HepG2 (cell line): ENCODE results near the gene CDK11B. TPM values are rescaled to one million over a fixed set of nuclear protein-coding genes. Genes with fewer than 3 reads are reported as not detected.

Experiments
- ATRX ChIP-seq: sonication (generic); formaldehyde crosslinking; IDR thresholded peaks from 2 replicates; pipeline ENCODE4 v1.4.0; 2020; ENCODE audit warnings: missing genetic modification reagents, borderline replicate concordance
- BORCS8-MEF2B ChIP-seq: sonication (generic); formaldehyde crosslinking; IDR thresholded peaks from 2 replicates; pipeline ENCODE4 v1.8.0; 2022; ENCODE audit warnings: mild to moderate bottlenecking, missing genetic modification reagents
- EP300 ChIP-seq, 3 experiments: sonication (generic) in 1 of 3; formaldehyde crosslinking in 1 of 3; IDR thresholded peaks; 2 replicates each; pipeline versions ENCODE4 v1.5.1 to v1.6.1; 2011 to 2020; ENCODE audit warnings: low read depth in 2 of 3, low read length in 2 of 3, borderline replicate concordance in 1 of 3, improper control_type of control experiment in 1 of 3, mild to moderate bottlenecking in 1 of 3, missing genetic modification reagents in 1 of 3, moderate library complexity in 1 of 3
- ERF ChIP-seq: IDR thresholded peaks from 2 replicates; pipeline ENCODE4 v1.6.1; 2018; ENCODE audit warnings: missing biosample characterization, missing genetic modification reagents
- GABPA ChIP-seq, 2 experiments: IDR thresholded peaks; 2 replicates each; pipeline ENCODE4 v1.6.1; 2011 to 2016; ENCODE audit warnings: low read depth in 2 of 2, low read length in 1 of 2, missing biosample characterization in 1 of 2, missing genetic modification characterization in 1 of 2
- GATAD2A ChIP-seq: IDR thresholded peaks from 2 replicates; pipeline ENCODE4 v1.6.1; 2016
- GTF2F1 ChIP-seq: fragments of 150-350 bp; IDR thresholded peaks from 2 replicates; pipeline ENCODE4 v1.6.1; 2014; ENCODE audit warnings: low read length
- HNF1B ChIP-seq: sonication (generic); formaldehyde crosslinking; IDR thresholded peaks from 2 replicates; pipeline ENCODE4 v1.5.1; 2020; ENCODE audit warnings: mild to moderate bottlenecking, moderate library complexity, missing genetic modification reagents
- HOXD1 ChIP-seq: sonication (generic); formaldehyde crosslinking; IDR thresholded peaks from 2 replicates; pipeline ENCODE4 v1.5.0; 2020; ENCODE audit warnings: missing genetic modification reagents
- IRF2 ChIP-seq: IDR thresholded peaks from 2 replicates; pipeline ENCODE4 v1.6.1; 2018; ENCODE audit warnings: missing genetic modification reagents, missing compliant biosample characterization
- MLLT10 ChIP-seq: sonication (generic); formaldehyde crosslinking; IDR thresholded peaks from 2 replicates; pipeline ENCODE4 v1.4.0; 2020; ENCODE audit warnings: missing genetic modification reagents
- PHF21A ChIP-seq: sonication (generic); formaldehyde crosslinking; IDR thresholded peaks from 2 replicates; pipeline ENCODE4 v1.5.0; 2020; ENCODE audit warnings: mild to moderate bottlenecking, missing genetic modification reagents
- PTBP1 ChIP-seq: fragments of 200-400 bp; formaldehyde crosslinking; IDR thresholded peaks from 2 replicates; pipeline ENCODE4 v1.6.1; 2018; ENCODE audit warnings: low read length, low read depth; ENCODE audit not compliant: poor library complexity, severe bottlenecking
- SAP130 ChIP-seq: IDR thresholded peaks from 2 replicates; pipeline ENCODE4 v1.6.1; 2016; ENCODE audit warnings: low read depth
- SKI ChIP-seq: fragments of 450-650 bp; IDR thresholded peaks from one replicate; pipeline ENCODE4 v1.6.1; 2018; ENCODE audit warnings: mild to moderate bottlenecking; ENCODE audit not compliant: partially characterized antibody
- SKIL ChIP-seq: sonication (generic); formaldehyde crosslinking; IDR thresholded peaks from 2 replicates; pipeline ENCODE4 v1.8.0; 2022; ENCODE audit warnings: missing genetic modification reagents, mild to moderate bottlenecking, moderate library complexity, borderline replicate concordance
- TGIF2 ChIP-seq: IDR thresholded peaks from 2 replicates; pipeline ENCODE4 v1.6.1; 2016; ENCODE audit warnings: control low read depth, missing compliant biosample characterization
- YEATS4 ChIP-seq: sonication (generic); formaldehyde crosslinking; IDR thresholded peaks from 2 replicates; pipeline ENCODE4 v1.4.0; 2020; ENCODE audit warnings: missing genetic modification reagents, borderline replicate concordance
- ZFY ChIP-seq: sonication (generic); formaldehyde crosslinking; IDR thresholded peaks from 2 replicates; pipeline ENCODE4 v1.4.0; 2020; ENCODE audit warnings: missing genetic modification reagents
- ZNF710 ChIP-seq: sonication (generic); formaldehyde crosslinking; IDR thresholded peaks from 2 replicates; pipeline ENCODE4 v1.5.0; 2020; ENCODE audit warnings: mild to moderate bottlenecking, missing genetic modification reagents, borderline replicate concordance
- ZNF740 ChIP-seq: sonication (generic); formaldehyde crosslinking; IDR thresholded peaks from 2 replicates; pipeline ENCODE4 v1.4.0; 2020; ENCODE audit warnings: missing genetic modification reagents
- ZNF772 ChIP-seq: sonication (generic); formaldehyde crosslinking; IDR thresholded peaks from 2 replicates; pipeline ENCODE4 v1.5.0; 2020; ENCODE audit warnings: mild to moderate bottlenecking, missing genetic modification reagents
- polyA plus RNA-seq, 8 experiments: library from polyadenylated mRNA; depleted of rRNA in 3 of 8; stranded (reverse) in 7 of 8; unstranded in 1 of 8; fragments of >200 nt; fragmentation: Illumina TruSeq in 4 of 8; extraction: Trizol in 4 of 8; gene quantifications; 2 replicates each; pipeline versions ENCODE4 v1.2.1 to v1.2.3, GENCODE V29; 2011 to 2016; ENCODE audit warnings: low read depth in 4 of 8, missing spikeins in 1 of 8, mixed read lengths in 1 of 8; ENCODE audit not compliant: insufficient read depth in 1 of 8
- total RNA-seq, 5 experiments: library from RNA; depleted of rRNA; stranded (reverse); fragments of >200 nt; fragmentation: Illumina TruSeq; extraction: Trizol; gene quantifications; 2 replicates each; pipeline ENCODE4 v1.2.3, GENCODE V29; 2016; ENCODE audit warnings: low read depth in 1 of 5
- TF ChIP-seq, protein P1 (sequence below): IDR thresholded peaks from 2 replicates; pipeline ENCODE4 v1.6.1; 2012; ENCODE audit warnings: inconsistent platforms

The CDK11B gene
- total and polyA plus RNA-seq, 2 of the 13 experiments (the other 11 are each of a cell fraction or from before 2014, with no cell fraction given) = 3.6 to 15.1 TPM

DNA sequence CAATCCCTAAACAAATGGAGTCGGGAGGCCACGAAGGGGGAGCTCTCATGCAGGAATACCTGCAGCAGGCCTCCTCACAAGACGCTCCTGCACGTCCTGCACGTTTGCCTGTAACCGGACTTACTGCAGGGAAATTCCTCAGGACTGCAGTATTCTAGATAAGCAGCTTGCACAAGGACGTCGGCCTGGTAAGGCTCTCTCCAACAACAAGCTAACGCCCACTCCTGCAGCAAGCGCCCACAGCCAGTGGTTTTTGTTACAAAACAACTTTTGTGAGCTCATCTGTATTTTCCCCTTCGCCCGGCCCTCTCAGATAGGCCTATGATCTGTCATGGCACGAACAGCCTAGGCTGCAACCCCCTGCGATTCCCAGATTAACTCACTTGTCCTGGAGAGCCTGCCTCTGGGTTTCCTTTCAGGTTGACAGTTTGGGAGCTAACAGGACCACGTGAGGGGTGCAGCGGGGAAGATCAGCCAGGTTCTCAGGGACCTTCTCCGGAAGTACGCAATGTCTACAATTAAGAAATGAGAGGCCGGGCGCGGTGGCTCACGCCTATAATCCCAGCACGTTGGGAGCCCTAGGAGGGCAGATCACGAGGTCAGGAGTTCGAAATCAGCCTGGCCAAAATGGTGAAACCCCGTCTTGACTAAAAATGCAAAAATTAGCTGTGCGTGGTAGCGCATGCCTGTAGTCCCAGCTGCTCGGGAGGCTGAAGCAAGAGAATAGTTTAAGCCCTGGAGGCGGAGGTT lies 44.4 kb downstream of the CDK11B start (continued):
- TF ChIP-seq GABPA (IDR thresholded peaks at IDR 0.05; ENCODE audit: low read depth, low read length) = no peak
- 0 out of 2 replicates have a peak, but pooled peaks have one; percentile 12 for TF ChIP-seq GABPA (CRISPR knock-in tag; IDR thresholded peaks at IDR 0.05; ENCODE audit: low read depth)
- TF ChIP-seq YEATS4 (CRISPR knock-in tag) = peak; percentile 13; the same call in 1 of the 2 replicates
- TF ChIP-seq PTBP1 = peak; percentile 61
- TF ChIP-seq GTF2F1 = no peak
- TF ChIP-seq SAP130 (CRISPR knock-in tag) = peak; percentile 53; the same call in 1 of the 2 replicates
- 0 out of 2 replicates have a peak, but pooled peaks have one; percentile 23 for TF ChIP-seq ZNF772
- no peak for TF ChIP-seq GATAD2A
- no peak for TF ChIP-seq ZNF740 (CRISPR knock-in tag)
- no peak for TF ChIP-seq HOXD1
- TF ChIP-seq EP300 (IDR thresholded peaks at IDR 0.05; ENCODE audit: low read depth in 2 of 2, low read length in 2 of 2) = no peak
- no peak for TF ChIP-seq EP300 (CRISPR knock-in tag; IDR thresholded peaks at IDR 0.05; ENCODE audit: borderline replicate concordance)
- TF ChIP-seq, protein P1, sequence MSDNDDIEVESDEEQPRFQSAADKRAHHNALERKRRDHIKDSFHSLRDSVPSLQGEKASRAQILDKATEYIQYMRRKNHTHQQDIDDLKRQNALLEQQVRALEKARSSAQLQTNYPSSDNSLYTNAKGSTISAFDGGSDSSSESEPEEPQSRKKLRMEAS = peak; percentile 71
- TF ChIP-seq ZFY (CRISPR knock-in tag) = peak; percentile 34; the same call in 1 of the 2 replicates
- peak; percentile 69; the same call in 1 of the 2 replicates for TF ChIP-seq TGIF2 (CRISPR knock-in tag)
- TF ChIP-seq SKI = no peak
- TF ChIP-seq SKIL (CRISPR knock-in tag) = no peak
- TF ChIP-seq ZNF710 (CRISPR knock-in tag) = no peak
- TF ChIP-seq IRF2 (CRISPR knock-in tag) = 0 out of 2 replicates have a peak, but pooled peaks have one; percentile 14
- TF ChIP-seq ERF (CRISPR knock-in tag) = no peak
- no peak for TF ChIP-seq MLLT10 (CRISPR knock-in tag)
- TF ChIP-seq BORCS8-MEF2B (CRISPR knock-in tag) = no peak; the same call in 1 of the 2 replicates
- TF ChIP-seq PHF21A (CRISPR knock-in tag) = no peak
- no peak for TF ChIP-seq ATRX
- TF ChIP-seq HNF1B = no peak; the same call in 1 of the 2 replicates
